Fibroblast of mammary gland (primary cell): Measurements from ENCODE around the gene CDHR2.

Experiments
- DNase-seq: peaks from one replicate; pipeline ENCODE4 v3.0.0-alpha.2; 2010; ENCODE audit warnings: low read depth
- H3K4me3 ChIP-seq: 2 replicates; pipeline ENCODE4 v1.5.1; 2011; ENCODE audit warnings: low read depth, mild to moderate bottlenecking, low read length, moderate library complexity; ENCODE audit not compliant: control insufficient read depth
- CTCF ChIP-seq: conservative IDR thresholded peaks from 2 replicates; pipeline ENCODE4 v1.5.1; 2011; ENCODE audit warnings: low read depth, low read length, inconsistent platforms; ENCODE audit not compliant: control insufficient read depth, insufficient read depth

The CDHR2 gene, protein sequence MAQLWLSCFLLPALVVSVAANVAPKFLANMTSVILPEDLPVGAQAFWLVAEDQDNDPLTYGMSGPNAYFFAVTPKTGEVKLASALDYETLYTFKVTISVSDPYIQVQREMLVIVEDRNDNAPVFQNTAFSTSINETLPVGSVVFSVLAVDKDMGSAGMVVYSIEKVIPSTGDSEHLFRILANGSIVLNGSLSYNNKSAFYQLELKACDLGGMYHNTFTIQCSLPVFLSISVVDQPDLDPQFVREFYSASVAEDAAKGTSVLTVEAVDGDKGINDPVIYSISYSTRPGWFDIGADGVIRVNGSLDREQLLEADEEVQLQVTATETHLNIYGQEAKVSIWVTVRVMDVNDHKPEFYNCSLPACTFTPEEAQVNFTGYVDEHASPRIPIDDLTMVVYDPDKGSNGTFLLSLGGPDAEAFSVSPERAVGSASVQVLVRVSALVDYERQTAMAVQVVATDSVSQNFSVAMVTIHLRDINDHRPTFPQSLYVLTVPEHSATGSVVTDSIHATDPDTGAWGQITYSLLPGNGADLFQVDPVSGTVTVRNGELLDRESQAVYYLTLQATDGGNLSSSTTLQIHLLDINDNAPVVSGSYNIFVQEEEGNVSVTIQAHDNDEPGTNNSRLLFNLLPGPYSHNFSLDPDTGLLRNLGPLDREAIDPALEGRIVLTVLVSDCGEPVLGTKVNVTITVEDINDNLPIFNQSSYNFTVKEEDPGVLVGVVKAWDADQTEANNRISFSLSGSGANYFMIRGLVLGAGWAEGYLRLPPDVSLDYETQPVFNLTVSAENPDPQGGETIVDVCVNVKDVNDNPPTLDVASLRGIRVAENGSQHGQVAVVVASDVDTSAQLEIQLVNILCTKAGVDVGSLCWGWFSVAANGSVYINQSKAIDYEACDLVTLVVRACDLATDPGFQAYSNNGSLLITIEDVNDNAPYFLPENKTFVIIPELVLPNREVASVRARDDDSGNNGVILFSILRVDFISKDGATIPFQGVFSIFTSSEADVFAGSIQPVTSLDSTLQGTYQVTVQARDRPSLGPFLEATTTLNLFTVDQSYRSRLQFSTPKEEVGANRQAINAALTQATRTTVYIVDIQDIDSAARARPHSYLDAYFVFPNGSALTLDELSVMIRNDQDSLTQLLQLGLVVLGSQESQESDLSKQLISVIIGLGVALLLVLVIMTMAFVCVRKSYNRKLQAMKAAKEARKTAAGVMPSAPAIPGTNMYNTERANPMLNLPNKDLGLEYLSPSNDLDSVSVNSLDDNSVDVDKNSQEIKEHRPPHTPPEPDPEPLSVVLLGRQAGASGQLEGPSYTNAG (N-terminal part only)

DNA sequence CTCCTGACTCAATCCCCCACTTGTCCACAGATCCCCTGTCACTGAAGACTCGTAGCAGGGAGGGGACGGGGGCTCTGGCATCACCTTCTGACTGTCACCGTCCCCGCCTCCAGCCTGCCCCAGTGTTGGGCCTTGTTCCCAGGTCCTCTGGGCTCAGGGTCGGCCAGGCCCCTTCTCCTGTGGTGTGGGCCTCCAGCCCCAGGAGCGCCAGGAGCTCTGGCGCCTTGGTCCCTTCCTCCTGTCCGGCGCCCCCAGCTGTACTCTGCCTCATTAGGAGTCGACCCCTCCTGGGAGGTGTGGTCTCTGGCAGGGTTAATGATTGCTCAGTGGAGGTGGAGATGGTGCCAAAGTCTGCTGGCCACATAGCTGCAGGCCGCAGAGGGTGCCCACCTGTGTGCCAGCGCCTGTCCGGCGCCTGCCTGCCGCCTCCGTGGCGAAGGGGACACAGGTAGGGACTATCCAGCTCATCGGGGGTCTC is at the start of gene CDHR2:
CDHR2 (plus strand) TSS at position 376 of the 478 bp plus-strand sequence. CDS start 16,011 bp downstream, outside the sequence.
- no peak within 1 kb of the TSS for H3K4me3 ChIP-seq
- DNase-seq: no peak
- no peak for TF ChIP-seq CTCF

DNA sequence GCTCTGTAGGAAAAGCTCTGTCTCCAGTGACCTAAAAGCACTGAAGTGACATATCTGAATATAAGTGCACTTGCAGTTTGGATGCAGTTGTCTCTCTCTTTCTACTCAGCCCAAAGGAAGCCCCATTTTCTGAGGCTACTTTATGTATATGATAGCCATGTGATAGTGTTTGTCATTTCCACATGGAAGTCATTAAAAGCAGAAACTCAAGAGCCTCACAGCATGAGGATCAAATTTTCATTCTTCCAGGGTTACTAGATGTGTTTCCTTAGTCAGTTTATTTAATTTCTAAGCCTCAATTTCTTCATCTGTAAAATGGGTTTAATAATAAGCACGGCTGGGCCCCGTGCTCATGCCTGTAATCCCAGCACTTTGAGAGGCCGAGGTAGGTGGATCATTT is 48.6 kb upstream of the CDHR2 start:
- peak; percentile 46 for DNase-seq
- no peak overlapping the region for H3K4me3 ChIP-seq
- no peak for TF ChIP-seq CTCF

DNA sequence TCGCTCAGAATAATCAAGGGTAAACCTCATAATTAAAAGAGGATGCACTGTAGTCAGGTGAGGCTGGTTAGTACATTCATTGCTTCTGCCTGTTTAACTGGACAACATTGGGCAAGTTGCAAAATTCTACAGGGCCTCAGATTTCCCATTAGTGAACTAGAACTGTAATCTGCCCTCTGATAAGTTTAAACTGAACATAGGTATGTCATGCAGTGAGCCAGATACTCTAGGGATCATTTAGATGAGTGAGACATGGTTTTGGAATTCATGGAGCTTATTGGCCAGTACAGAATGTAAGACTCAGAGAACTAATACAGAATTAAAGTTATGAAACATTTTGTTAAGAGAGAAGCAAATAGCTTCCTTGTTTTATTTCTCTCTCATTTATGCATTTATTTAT is 47.8 kb upstream of the CDHR2 start:
- peak; percentile 88 for DNase-seq
- H3K4me3 ChIP-seq: no peak overlapping the region
- TF ChIP-seq CTCF: no peak

GRCh38 chr5:176503496-176503895 is 45.6 kb upstream of the CDHR2 start:
- no peak for TF ChIP-seq CTCF
- no peak overlapping the region for H3K4me3 ChIP-seq

GRCh38 chr5:176507911-176508310 is 41.2 kb upstream of the CDHR2 start:
- DNase-seq: no peak
- H3K4me3 ChIP-seq: no peak overlapping the region
- TF ChIP-seq CTCF: no peak

More at GRCh38 chr5:176503496-176503895, 45.6 kb upstream of the CDHR2 start:
- no peak for DNase-seq

DNA sequence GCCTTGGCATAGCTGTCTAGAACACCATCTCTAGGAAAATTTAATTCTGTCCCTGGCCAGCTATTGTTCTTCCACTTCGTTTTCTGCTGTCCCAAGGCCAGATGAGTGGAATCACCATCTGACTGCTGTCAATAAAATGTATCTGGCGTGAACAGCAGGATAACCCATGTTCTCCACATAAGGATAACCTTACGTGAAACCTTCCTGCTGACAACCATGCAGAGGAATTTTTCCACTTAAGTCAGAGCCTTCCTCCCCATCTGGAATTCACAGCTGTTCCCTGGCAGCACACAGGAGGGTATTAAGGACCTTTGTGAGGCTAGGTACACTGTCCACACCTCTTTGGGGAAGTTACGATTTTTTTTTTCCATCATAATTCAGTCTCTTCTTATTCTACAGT is 40.5 kb upstream of the CDHR2 start:
- TF ChIP-seq CTCF: no peak
- H3K4me3 ChIP-seq: no peak overlapping the region
- DNase-seq: no peak
